Heart left ventricle (tissue), 13 donors: Measurements from ENCODE around the gene EIF4B.

Experiments
- POLR2A ChIP-seq, 2 donors: fragments of 450-650 bp; IDR thresholded peaks; one replicate each; pipeline ENCODE4 v1.6.1; 2017; ENCODE audit warnings: antibody characterized with exemption in 2 of 2, mild to moderate bottlenecking in 2 of 2, moderate library complexity in 2 of 2
- TF ChIP-seq, protein P1 (sequence below), 12 donors: fragments of 200-600 bp; sonication (generic) in 4 of 12; IDR thresholded peaks; one replicate each; pipeline versions ENCODE4 v1.5.0 to v1.8.0; 2018 to 2022; ENCODE audit warnings: antibody characterized with exemption in 12 of 12, mild to moderate bottlenecking in 5 of 12
- donor health status: ischemic (EF 13 %, LVEDD 7.1; RV severe dilation, severe dysfunction).
- donor health status: DM: no; HTN: yes; CAD: no.
- donor health status: DM: no; HTN: no; CAD: no.
- donor health status: ischemic (EF 25% LVEDD 6.9; RV normal size, moderate dysfunction).
- donor health status: ischemic (EF 25% LVEDD 5.7; RV mildly dilated, moderate dysfunction).
- donor health status: ischemic (EF 35%, LVEDD 5.7; RV mildly dilated, moderate dysfunction).
- donor health status: nonischemic (EF 11% LVEDD 7.7; RV severe dilation, severe dysfunction).
- donor health status: DM: yes; HTN: yes; CAD: no.
- donor health status: PGD.
- donor health status: ischemic (EF 29% LVEDD 5.4; RV normal size, mild dysfunction).
- donor health status: nonischemic (EF 23%, LVEDD 6.1; RV moderate dilation, normal function).

DNA sequence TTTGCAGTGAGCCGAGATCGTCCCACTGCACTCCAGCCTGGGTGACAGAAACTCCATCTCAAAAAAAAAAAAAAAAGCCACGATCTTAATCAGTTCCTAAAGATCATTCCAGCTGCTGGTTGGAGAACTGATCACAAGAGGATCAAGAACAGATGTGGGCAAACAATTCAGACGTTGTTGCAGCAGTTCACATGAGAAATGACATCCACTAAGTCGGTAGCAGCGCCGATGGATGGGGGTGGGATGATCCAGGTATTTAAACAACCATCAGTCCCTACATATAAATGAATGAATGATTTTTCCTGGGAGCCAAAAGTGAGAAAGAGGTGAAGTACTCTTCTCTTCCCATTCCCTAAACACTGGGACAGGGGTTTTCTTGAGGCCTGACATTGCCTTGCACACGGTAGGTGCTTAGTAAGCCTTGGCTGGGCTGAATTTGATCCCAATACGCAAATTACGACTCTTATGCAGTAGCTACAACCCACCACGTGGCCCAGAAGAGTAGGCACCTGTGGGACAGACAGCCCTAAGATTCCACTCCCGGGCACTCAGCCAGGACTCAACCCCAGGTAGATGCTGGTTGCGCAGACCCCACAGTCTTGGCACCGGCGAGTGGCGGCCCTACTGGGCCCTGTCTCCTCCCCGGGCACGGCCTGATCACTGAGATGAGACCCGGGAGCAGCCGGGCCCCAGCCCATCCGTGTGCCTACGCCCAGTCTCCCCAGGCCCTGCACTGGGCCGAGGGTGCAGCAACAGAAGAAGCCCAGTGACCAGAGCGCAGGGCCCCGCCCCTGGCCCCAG lies 72.4 kb downstream of the EIF4B start:
- TF ChIP-seq POLR2A (IDR thresholded peaks at IDR 0.05), result no peak
- TF ChIP-seq, protein P1, sequence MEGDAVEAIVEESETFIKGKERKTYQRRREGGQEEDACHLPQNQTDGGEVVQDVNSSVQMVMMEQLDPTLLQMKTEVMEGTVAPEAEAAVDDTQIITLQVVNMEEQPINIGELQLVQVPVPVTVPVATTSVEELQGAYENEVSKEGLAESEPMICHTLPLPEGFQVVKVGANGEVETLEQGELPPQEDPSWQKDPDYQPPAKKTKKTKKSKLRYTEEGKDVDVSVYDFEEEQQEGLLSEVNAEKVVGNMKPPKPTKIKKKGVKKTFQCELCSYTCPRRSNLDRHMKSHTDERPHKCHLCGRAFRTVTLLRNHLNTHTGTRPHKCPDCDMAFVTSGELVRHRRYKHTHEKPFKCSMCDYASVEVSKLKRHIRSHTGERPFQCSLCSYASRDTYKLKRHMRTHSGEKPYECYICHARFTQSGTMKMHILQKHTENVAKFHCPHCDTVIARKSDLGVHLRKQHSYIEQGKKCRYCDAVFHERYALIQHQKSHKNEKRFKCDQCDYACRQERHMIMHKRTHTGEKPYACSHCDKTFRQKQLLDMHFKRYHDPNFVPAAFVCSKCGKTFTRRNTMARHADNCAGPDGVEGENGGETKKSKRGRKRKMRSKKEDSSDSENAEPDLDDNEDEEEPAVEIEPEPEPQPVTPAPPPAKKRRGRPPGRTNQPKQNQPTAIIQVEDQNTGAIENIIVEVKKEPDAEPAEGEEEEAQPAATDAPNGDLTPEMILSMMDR (IDR thresholded peaks at IDR 0.05), result no peak
